Effector memory CD4-positive, alpha-beta T cell (primary cell): ENCODE data around the gene CDKN2B.
A peak's percentile ranks its signal among the peaks of the same experiment; 100 is the strongest.

ENCODE experiments used
- DNase-seq, 3 donors: peaks; one replicate each; pipeline ENCODE4 v3.0.0-alpha.2; 2020
- H3K27ac ChIP-seq: 2 replicates; pipeline ENCODE4 v1.7.0; 2013; ENCODE audit warnings: mild to moderate bottlenecking, low read length, moderate library complexity; ENCODE audit not compliant: insufficient read depth, poor library complexity, severe bottlenecking
- H3K27me3 ChIP-seq: replicated peaks from 2 replicates; pipeline ENCODE4 v1.7.0; 2013; ENCODE audit warnings: mild to moderate bottlenecking, low read length; ENCODE audit not compliant: insufficient read depth, control insufficient read depth, poor library complexity, severe bottlenecking
- H3K36me3 ChIP-seq: 2 replicates; pipeline ENCODE4 v1.7.0; 2013; ENCODE audit warnings: mild to moderate bottlenecking, low read length, moderate library complexity; ENCODE audit not compliant: control insufficient read depth, insufficient read depth
- H3K4me1 ChIP-seq: 2 replicates; pipeline ENCODE4 v1.7.0; 2013; ENCODE audit warnings: low read length, mild to moderate bottlenecking; ENCODE audit not compliant: control insufficient read depth, insufficient read depth, poor library complexity, severe bottlenecking
- H3K4me3 ChIP-seq: 2 replicates; pipeline ENCODE4 v1.7.0; 2013; ENCODE audit warnings: low read length, low read depth, mild to moderate bottlenecking; ENCODE audit not compliant: insufficient read depth, poor library complexity, severe bottlenecking
- H3K9me3 ChIP-seq: 2 replicates; pipeline ENCODE4 v1.7.0; 2013; ENCODE audit warnings: mild to moderate bottlenecking, low read length, moderate library complexity; ENCODE audit not compliant: control insufficient read depth

The CDKN2B gene

DNA sequence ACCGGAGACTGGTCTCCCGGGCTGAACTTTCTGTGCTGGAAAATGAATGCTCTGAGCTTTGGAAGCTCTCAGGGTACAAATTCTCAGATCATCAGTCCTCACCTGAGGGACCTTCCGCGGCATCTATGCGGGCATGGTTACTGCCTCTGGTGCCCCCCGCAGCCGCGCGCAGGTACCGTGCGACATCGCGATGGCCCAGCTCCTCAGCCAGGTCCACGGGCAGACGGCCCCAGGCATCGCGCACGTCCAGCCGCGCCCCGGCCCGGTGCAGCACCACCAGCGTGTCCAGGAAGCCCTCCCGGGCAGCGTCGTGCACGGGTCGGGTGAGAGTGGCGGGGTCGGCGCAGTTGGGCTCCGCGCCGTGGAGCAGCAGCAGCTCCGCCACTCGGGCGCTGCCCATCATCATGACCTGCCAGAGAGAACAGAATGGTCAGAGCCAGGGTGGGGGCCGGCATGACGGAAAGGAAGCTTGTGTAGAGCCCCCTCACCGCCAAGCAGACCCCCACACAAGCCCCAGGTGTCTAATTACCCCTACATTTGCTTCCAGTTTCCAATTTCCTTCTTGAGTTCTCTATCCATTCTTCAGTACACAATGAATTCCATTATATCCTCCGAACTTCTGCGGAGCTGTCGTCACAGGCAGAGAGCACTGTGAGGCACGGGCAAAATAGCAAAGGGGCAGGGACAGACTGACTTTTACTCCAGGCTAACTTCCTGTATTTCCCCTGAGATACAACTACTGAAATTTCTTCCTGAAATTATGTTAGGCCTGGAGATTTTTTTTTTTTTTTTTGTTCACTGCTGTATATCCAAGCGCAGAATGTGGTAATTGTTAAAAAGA, 38.1 kb downstream of the CDKN2B start:
- Histone ChIP-seq H3K27ac (no peak overlapping the region), H3K4me1 (peaks cover 18% of the 10 kb centered on the region), H3K9me3 (no peaks in the 10 kb centered on the region), H3K36me3 (no peaks in the 10 kb centered on the region), H3K27me3 (peaks cover 98% of the 10 kb centered on the region), H3K4me3 (no peak overlapping the region)
- no peak for DNase-seq

DNA sequence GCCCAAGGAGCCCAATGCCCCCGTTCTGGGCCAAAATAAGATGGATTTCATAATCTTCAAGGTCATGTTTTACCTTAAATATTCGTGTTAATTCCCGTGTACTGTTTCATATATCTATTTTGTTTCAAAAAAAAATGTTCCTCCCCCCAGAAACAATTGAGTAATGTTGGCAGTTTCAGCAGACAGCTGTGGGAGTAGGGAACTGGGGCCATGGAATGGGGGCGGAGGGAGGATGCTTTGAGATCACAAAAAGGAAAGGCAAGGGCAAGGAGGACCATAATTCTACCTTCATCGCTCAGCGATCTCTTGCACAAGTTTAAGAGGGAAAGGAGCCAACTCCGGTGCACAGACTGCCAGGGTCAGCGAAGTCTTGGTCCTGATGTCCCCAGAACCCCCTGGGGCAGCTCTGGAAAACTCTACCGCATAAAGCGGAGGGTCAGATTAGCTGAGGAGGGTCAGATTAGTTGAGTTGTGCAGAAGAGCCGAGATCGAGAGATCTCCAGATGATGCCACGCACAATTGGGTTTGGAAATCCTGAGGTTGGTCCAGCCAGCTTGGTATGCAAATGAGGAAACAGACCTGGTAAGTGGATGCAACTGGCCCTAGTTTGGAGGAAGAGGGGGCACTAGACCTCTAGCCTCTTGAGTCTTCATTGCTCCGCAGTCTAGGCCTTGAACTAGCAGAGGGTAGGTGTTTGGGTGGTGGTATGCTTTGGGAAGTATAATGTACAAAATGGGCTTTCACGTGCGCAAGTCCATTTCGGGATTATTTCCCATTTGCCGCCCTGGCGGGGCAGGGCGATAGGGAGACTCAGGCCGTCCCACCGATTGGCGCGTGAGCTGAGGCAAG, 38.9 kb downstream of the CDKN2B start:
- Histone ChIP-seq H3K36me3 (no peaks in the 10 kb centered on the region), H3K4me3 (no peak overlapping the region), H3K27me3 (peaks cover 99% of the 10 kb centered on the region), H3K27ac (no peak overlapping the region), H3K4me1 (peaks cover 18% of the 10 kb centered on the region), H3K9me3 (no peaks in the 10 kb centered on the region)
- DNase-seq = no peak

DNA sequence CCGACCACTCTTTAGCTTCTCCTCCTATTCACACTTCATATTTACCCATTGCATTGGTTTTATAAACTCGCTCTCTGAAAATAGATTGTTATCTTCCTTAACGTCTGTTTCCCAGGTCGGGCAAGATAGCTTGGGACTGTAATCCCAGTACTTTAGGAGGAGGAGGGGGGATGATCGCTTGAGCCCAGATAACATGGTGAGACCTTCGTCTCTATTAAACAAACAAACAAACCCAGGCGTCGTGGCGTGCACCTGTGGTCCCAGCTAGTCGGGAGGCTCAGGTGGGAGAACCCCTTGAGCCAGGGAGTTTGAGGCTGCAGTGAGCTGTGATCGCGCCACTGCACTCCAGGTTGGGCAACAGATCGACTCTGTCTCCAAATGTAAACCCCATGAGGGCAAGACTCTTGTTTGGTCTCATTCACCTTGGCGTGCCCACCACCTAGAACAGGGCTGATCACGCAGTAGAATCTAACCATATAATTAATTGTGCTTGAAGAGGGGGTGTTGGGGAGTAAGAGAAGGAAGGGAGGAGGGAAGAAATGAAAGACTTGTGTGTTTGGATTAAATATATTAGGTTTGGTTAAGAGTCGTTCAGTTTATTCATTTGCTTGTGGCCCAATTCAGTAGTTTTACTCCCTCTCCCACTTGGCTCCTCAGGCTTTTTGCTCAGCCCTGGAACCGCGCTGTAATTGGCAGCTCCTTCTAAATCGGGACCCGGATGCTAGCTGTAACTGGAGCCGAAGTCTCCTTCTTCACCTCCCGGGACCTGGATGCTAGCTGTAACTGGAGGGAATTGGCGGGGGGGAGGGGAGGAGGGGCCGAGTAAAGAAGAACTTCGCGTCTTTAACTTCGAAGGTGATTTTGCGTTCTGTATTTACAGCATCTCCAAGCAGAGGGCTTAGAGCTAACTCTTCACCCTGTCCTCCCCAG, 39.8 kb downstream of the CDKN2B start:
- no peak overlapping the region for H3K4me3 ChIP-seq
- H3K27me3 ChIP-seq = peaks cover 99% of the 10 kb centered on the region
- peaks cover 19% of the 10 kb centered on the region for H3K4me1 ChIP-seq
- H3K27ac ChIP-seq = no peak overlapping the region
- no peaks in the 10 kb centered on the region for H3K36me3 ChIP-seq
- no peak for DNase-seq
- no peaks in the 10 kb centered on the region for H3K9me3 ChIP-seq

GRCh38 chr9:21968331-21969010, 40.6 kb downstream of the CDKN2B start:
- H3K4me1 ChIP-seq = peaks cover 15% of the 10 kb centered on the region
- no peak overlapping the region for H3K27ac ChIP-seq
- H3K4me3 ChIP-seq = no peak overlapping the region
- no peaks in the 10 kb centered on the region for H3K36me3 ChIP-seq
- H3K9me3 ChIP-seq = no peaks in the 10 kb centered on the region
- peaks cover 99% of the 10 kb centered on the region for H3K27me3 ChIP-seq
- no peak for DNase-seq

GRCh38 chr9:21967702-21968101, 41.4 kb downstream of the CDKN2B start:
- no peak overlapping the region for H3K27ac ChIP-seq
- H3K36me3 ChIP-seq = no peaks in the 10 kb centered on the region
- peaks cover 99% of the 10 kb centered on the region for H3K27me3 ChIP-seq
- no peaks in the 10 kb centered on the region for H3K9me3 ChIP-seq
- H3K4me3 ChIP-seq = no peak overlapping the region
- H3K4me1 ChIP-seq = peaks cover 15% of the 10 kb centered on the region
- no peak for DNase-seq

- H3K4me1 ChIP-seq = peaks cover 15% of the 10 kb centered on the region
- H3K9me3 ChIP-seq = no peaks in the 10 kb centered on the region
- H3K4me3 ChIP-seq = no peak overlapping the region
- no peaks in the 10 kb centered on the region for H3K36me3 ChIP-seq
- DNase-seq = no peak
- H3K27me3 ChIP-seq = peaks cover 93% of the 10 kb centered on the region
- no peak overlapping the region for H3K27ac ChIP-seq
Observed at GRCh38 chr9:21967169-21967568, 41.9 kb downstream of the CDKN2B start.

DNA sequence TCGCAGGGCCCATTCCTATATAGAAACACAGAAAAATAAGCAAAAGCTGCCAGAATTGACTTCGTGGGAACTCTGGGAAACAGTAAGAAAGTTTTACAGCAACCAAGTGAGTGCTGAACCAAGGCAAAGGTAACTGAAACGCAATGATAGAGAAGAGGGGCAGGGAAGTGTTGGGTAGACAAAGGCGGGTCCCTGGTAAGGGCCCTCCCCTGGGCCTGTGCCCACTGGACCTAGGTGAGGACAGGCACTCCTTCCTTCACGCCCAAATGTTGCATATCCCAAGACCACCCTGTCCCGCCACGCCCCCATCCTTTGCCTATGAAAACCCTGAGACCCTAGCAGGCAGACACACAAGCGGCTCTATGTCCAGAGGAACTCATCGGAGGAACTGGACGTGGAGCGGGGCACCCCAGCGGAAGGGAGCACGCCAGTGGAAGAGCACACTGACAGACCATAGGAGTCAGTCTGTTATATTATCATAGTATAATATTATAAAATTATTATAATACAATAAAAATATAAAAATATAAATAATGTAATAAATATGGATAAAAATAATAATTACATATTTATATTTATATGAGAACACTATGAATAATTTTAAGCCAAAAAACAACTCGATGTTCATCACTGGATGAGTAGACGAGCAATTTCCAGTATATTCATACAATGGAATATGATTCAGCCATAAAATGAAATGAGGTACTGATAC, 42.8 kb downstream of the CDKN2B start:
- no peak overlapping the region for H3K27ac ChIP-seq
- no peak overlapping the region for H3K4me3 ChIP-seq
- H3K36me3 ChIP-seq = no peaks in the 10 kb centered on the region
- peaks cover 86% of the 10 kb centered on the region for H3K27me3 ChIP-seq
- H3K9me3 ChIP-seq = no peaks in the 10 kb centered on the region
- peaks cover 15% of the 10 kb centered on the region for H3K4me1 ChIP-seq
- no peak for DNase-seq

- Histone ChIP-seq H3K4me3 (peak overlapping the region; percentile 31), H3K4me1 (peaks cover 15% of the 10 kb centered on the region), H3K27ac (no peak overlapping the region), H3K36me3 (no peaks in the 10 kb centered on the region), H3K27me3 (peaks cover 81% of the 10 kb centered on the region), H3K9me3 (no peaks in the 10 kb centered on the region)
- peak in 1 of 3 donors; percentile 16 for DNase-seq
Observed at GRCh38 chr9:21965401-21965951, 43.6 kb downstream of the CDKN2B start.
